ENCODE results near the gene GSE1. TPM values are rescaled to one million over a fixed set of nuclear protein-coding genes. Genes with fewer than 3 reads are reported as not detected.

Gene GSE1
- total RNA-seq, 1 experiment from 2014 or later = 90.2 TPM

GRCh38 chr16:85724126-85724879 is 111.2 kb downstream of the GSE1 start:
- Histone ChIP-seq H3K79me2 (ENCODE audit: insufficient read depth, low read length) (no peaks in the 10 kb centered on the region; the same call in 1 of the 2 replicates), H4K20me1 (ENCODE audit: insufficient read depth) (no peaks in the 10 kb centered on the region), H3K9ac (ENCODE audit: low read length) (no peak overlapping the region), H3K4me3 (replicated peaks in 1 of 2; ENCODE audit: low read depth in 1 of 2, low read length in 2 of 2) (no peak overlapping the region), H3K9me2 (ENCODE audit: insufficient read depth) (no peaks in the 10 kb centered on the region), H3K27ac (ENCODE audit: low read depth, low read length) (no peak overlapping the region), H2AFZ (ENCODE audit: low read depth, low read length, poor library complexity, severe bottlenecking) (no peak overlapping the region), H3K4me2 (ENCODE audit: low read length) (no peak overlapping the region), H3K36me3 (ENCODE audit: control insufficient read depth in 1 of 2, insufficient read depth in 2 of 2, low read length in 2 of 2) (peaks cover 0 to 10% of the 10 kb centered on the region in 2 experiments; a peak in 1 of 4 replicates), H3K9me3 (ENCODE audit: control insufficient read depth in 1 of 2, insufficient read depth in 1 of 2, low read depth in 1 of 2, low read length in 2 of 2) (no peaks in the 10 kb centered on the region), H3K4me1 (ENCODE audit: control insufficient read depth in 1 of 2, insufficient read depth in 2 of 2, low read length in 2 of 2) (peaks cover 22 to 30% of the 10 kb centered on the region in 2 experiments), H3K27me3 (ENCODE audit: insufficient read depth, low read length) (no peaks in the 10 kb centered on the region)
- no TSS peak for BruUV-seq (replicated peaks)
- intact Hi-C loops (cut with micrococcal nuclease) = no loop called here
- CTCF ChIA-PET = no interaction called here
- RAD21 ChIA-PET (ENCODE audit: low non-redundant PET in 1 of 2, low total read pairs in 2 of 2, uncharacterized antibody in 2 of 2, unreplicated experiment in 2 of 2) = no interaction called here
- TF ChIP-seq ZNF274 (IDR thresholded peaks at IDR 0.05; ENCODE audit: low read depth, low read length) = no peak
- TF ChIP-seq REST (IDR thresholded peaks at IDR 0.05; ENCODE audit: low read depth) = no peak
- TF ChIP-seq POLR2AphosphoS5 (IDR thresholded peaks at IDR 0.05; ENCODE audit: low read depth, low read length) = no peak
- TF ChIP-seq, protein P1, sequence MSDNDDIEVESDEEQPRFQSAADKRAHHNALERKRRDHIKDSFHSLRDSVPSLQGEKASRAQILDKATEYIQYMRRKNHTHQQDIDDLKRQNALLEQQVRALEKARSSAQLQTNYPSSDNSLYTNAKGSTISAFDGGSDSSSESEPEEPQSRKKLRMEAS (IDR thresholded peaks at IDR 0.05) = no peak
- no peak for TF ChIP-seq SP1 (IDR thresholded peaks at IDR 0.05; ENCODE audit: low read depth)
- no peak for TF ChIP-seq SRF (IDR thresholded peaks at IDR 0.05; ENCODE audit: low read depth)
- no peak for TF ChIP-seq EZH2 (IDR thresholded peaks at IDR 0.05)
- no peak for TF ChIP-seq FOSL1 (IDR thresholded peaks at IDR 0.05; ENCODE audit: low read depth)
- TF ChIP-seq CEBPB (IDR thresholded peaks at IDR 0.05; ENCODE audit: low read depth) = no peak
- no peak for DNase-seq (ENCODE audit: low read depth, low spot score)
- POLR2A ChIA-PET = no interaction called here
- ATAC-seq = no peak
